Prostate gland (tissue), 2 donors: ENCODE data around the gene SERINC5.

Experiments used
- POLR2A ChIP-seq: fragments of 450-650 bp; IDR thresholded peaks from one replicate; pipeline ENCODE4 v1.6.1; 2016; ENCODE audit warnings: antibody characterized with exemption, mild to moderate bottlenecking
- POLR2AphosphoS5 ChIP-seq: sonication (generic); formaldehyde crosslinking; IDR thresholded peaks from one replicate; pipeline ENCODE4 v1.6.1; 2017; ENCODE audit warnings: antibody characterized with exemption
- TF ChIP-seq, protein P1 (sequence below), 4 experiments: fragments of 200-600 bp in 2 of 4; fragments of 450-650 bp in 2 of 4; sonication (generic) in 2 of 4; IDR thresholded peaks; 1 replicate in 3 of 4; 2 replicates in 1 of 4; pipeline ENCODE4 v1.5.1; 2016 to 2019; ENCODE audit warnings: antibody characterized with exemption in 4 of 4, mild to moderate bottlenecking in 2 of 4, moderate library complexity in 2 of 4

DNA sequence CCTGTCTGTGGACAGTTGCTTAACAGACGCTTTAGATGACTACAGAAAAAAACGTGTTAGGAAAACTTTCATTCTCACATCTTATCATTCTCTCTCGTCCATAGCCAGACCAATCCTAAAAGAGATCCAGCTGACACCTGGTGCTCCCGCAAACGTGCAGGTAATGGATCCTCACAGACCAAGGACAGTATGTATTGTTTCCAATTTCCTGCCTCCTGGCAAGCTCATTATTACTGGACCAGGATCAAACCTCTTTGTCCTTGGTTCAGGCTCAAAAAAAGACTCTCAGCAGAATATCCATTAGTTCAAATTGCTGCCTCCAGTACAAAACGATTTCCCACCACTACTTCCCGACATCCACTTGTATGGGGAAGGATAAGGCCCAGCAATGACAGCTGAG, 62.4 kb downstream of the SERINC5 start:
- TF ChIP-seq, protein P1, sequence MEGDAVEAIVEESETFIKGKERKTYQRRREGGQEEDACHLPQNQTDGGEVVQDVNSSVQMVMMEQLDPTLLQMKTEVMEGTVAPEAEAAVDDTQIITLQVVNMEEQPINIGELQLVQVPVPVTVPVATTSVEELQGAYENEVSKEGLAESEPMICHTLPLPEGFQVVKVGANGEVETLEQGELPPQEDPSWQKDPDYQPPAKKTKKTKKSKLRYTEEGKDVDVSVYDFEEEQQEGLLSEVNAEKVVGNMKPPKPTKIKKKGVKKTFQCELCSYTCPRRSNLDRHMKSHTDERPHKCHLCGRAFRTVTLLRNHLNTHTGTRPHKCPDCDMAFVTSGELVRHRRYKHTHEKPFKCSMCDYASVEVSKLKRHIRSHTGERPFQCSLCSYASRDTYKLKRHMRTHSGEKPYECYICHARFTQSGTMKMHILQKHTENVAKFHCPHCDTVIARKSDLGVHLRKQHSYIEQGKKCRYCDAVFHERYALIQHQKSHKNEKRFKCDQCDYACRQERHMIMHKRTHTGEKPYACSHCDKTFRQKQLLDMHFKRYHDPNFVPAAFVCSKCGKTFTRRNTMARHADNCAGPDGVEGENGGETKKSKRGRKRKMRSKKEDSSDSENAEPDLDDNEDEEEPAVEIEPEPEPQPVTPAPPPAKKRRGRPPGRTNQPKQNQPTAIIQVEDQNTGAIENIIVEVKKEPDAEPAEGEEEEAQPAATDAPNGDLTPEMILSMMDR (IDR thresholded peaks at IDR 0.05), result no peak
- TF ChIP-seq POLR2AphosphoS5 (no peak), POLR2A (no peak)
